ENCODE results near the gene FOXR2.

Gene FOXR2, protein sequence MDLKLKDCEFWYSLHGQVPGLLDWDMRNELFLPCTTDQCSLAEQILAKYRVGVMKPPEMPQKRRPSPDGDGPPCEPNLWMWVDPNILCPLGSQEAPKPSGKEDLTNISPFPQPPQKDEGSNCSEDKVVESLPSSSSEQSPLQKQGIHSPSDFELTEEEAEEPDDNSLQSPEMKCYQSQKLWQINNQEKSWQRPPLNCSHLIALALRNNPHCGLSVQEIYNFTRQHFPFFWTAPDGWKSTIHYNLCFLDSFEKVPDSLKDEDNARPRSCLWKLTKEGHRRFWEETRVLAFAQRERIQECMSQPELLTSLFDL

GRCh38 chrX:55623100-55623499 is at the start of gene FOXR2:
Gene FOXR2 (plus strand): TSS chrX:55623400. CDS start chrX:55623712, 312 bp downstream.
- Histone ChIP-seq H3K4me3 (ENCODE audit: low read depth, low read length) (no peak within 1 kb of the TSS), H3K36me3 (replicated peaks) (no peaks in the 10 kb centered on the region), H3K27ac (no peak within 1 kb of the TSS), H3K27me3 (replicated peaks) (no peaks in the 10 kb centered on the region)
- in situ Hi-C loops (cut with HindIII; ENCODE audit: low pct_ligation_motif_present, low sequenced_read_pairs), result no loop called here
- TF ChIP-seq CTCF (IDR thresholded peaks at IDR 0.05; ENCODE audit: low read depth, low read length, missing control alignments), result no peak
- DNase-seq, result no peak

GRCh38 chrX:55579115-55579514 is 44.1 kb upstream of the FOXR2 start:
- H3K36me3 ChIP-seq (replicated peaks), result no peaks in the 10 kb centered on the region
- DNase-seq, result no peak
- in situ Hi-C loops (cut with HindIII; ENCODE audit: low pct_ligation_motif_present, low sequenced_read_pairs), result no loop called here
- H3K4me3 ChIP-seq (ENCODE audit: low read depth, low read length), result no peak overlapping the region
- no peaks in the 10 kb centered on the region for H3K27me3 ChIP-seq (replicated peaks)
- H3K27ac ChIP-seq, result no peak overlapping the region
- TF ChIP-seq CTCF (IDR thresholded peaks at IDR 0.05; ENCODE audit: low read depth, low read length, missing control alignments), result no peak

DNA sequence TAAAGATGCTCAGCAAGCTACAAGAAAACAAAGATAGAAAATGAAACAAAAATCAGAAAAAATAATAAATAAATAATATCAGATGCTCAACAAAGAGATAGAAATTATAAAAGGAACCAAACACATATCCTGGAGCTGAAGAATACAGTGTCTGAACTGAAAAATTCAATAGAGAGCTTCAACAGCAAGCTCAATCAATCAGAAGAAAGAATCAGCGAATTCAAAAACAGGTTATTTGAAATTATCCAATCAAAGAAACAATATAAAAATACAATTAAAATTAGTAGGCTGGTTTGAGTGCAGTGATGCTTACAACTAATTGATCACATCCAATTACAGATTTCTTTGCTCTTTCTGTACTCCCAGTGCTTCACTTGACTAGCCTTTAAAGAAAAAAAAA is 40.8 kb upstream of the FOXR2 start:
- no peak for TF ChIP-seq CTCF (IDR thresholded peaks at IDR 0.05; ENCODE audit: low read depth, low read length, missing control alignments)
- DNase-seq, result no peak
- no peak overlapping the region for H3K4me3 ChIP-seq (ENCODE audit: low read depth, low read length)
- in situ Hi-C loops (cut with HindIII; ENCODE audit: low pct_ligation_motif_present, low sequenced_read_pairs), result no loop called here
- H3K27ac ChIP-seq, result no peak overlapping the region
- H3K27me3 ChIP-seq (replicated peaks), result no peaks in the 10 kb centered on the region
- no peaks in the 10 kb centered on the region for H3K36me3 ChIP-seq (replicated peaks)

DNA sequence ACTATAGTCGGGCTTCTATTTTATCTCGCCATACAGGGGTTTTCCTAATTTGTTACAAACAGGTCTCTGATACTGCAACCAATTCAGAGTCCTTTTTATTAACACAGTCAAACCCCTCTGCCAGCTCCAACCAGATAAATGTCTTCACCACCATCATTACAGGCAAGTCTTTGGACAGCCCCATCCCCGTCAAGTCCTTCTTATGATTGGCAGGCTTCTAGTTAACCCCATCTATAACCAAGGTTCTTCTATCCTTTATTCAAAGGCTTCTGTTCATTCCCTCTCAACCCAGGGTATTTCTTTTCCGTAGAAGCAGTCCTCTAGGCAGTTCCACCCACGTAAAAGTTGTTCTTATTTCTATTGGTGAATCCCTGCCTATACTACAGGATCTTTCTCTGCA is 29.9 kb upstream of the FOXR2 start:
- H3K4me3 ChIP-seq (ENCODE audit: low read depth, low read length), result no peak overlapping the region
- H3K36me3 ChIP-seq (replicated peaks), result no peaks in the 10 kb centered on the region
- in situ Hi-C loops (cut with HindIII; ENCODE audit: low pct_ligation_motif_present, low sequenced_read_pairs), result no loop called here
- no peaks in the 10 kb centered on the region for H3K27me3 ChIP-seq (replicated peaks)
- no peak for TF ChIP-seq CTCF (IDR thresholded peaks at IDR 0.05; ENCODE audit: low read depth, low read length, missing control alignments)
- no peak for DNase-seq
- no peak overlapping the region for H3K27ac ChIP-seq

GRCh38 chrX:55593756-55594257 is 29.4 kb upstream of the FOXR2 start:
- Histone ChIP-seq H3K27me3 (replicated peaks) (no peaks in the 10 kb centered on the region), H3K27ac (no peak overlapping the region), H3K4me3 (ENCODE audit: low read depth, low read length) (no peak overlapping the region), H3K36me3 (replicated peaks) (no peaks in the 10 kb centered on the region)
- DNase-seq, result no peak
- no peak for TF ChIP-seq CTCF (IDR thresholded peaks at IDR 0.05; ENCODE audit: low read depth, low read length, missing control alignments)
- in situ Hi-C loops (cut with HindIII; ENCODE audit: low pct_ligation_motif_present, low sequenced_read_pairs), result no loop called here

- no peaks in the 10 kb centered on the region for H3K36me3 ChIP-seq (replicated peaks)
- H3K27me3 ChIP-seq (replicated peaks), result no peaks in the 10 kb centered on the region
- no peak for DNase-seq
- no peak for TF ChIP-seq CTCF (IDR thresholded peaks at IDR 0.05; ENCODE audit: low read depth, low read length, missing control alignments)
- no peak overlapping the region for H3K27ac ChIP-seq
- in situ Hi-C loops (cut with HindIII; ENCODE audit: low pct_ligation_motif_present, low sequenced_read_pairs), result no loop called here
- H3K4me3 ChIP-seq (ENCODE audit: low read depth, low read length), result no peak overlapping the region
Observed at GRCh38 chrX:55598333-55598732, 24.9 kb upstream of the FOXR2 start.
